HFFc6 (cell line): Measurements from ENCODE around the gene ETFA. TPM values are rescaled to one million over a fixed set of nuclear protein-coding genes. Genes with fewer than 3 reads are reported as not detected.
"Not testable (repeated sequence)": the region's sequence is repeated elsewhere in the genome, so short reads cannot be mapped to it uniquely, and the experiment has no call there.

Experiments
- DNase-seq: peaks from one replicate; pipeline ENCODE4 v3.0.0-alpha.2; 2018
- H3K27ac Mint-ChIP-seq: 2 replicates; pipeline ENCODE4 v1.8.0; 2020; ENCODE audit warnings: mild to moderate bottlenecking, mixed read lengths
- H3K27me3 Mint-ChIP-seq: 2 replicates; pipeline ENCODE4 v1.8.0; 2021; ENCODE audit warnings: mild to moderate bottlenecking, moderate library complexity, mixed read lengths; ENCODE audit not compliant: insufficient read depth
- H3K36me3 Mint-ChIP-seq: 2 replicates; pipeline ENCODE4 v1.8.0; 2021; ENCODE audit warnings: low read depth, mixed read lengths
- H3K4me1 Mint-ChIP-seq: 2 replicates; pipeline ENCODE4 v1.8.0; 2020; ENCODE audit warnings: low read depth, mixed read lengths
- H3K4me3 Mint-ChIP-seq: 2 replicates; pipeline ENCODE4 v1.8.0; 2020; ENCODE audit warnings: mild to moderate bottlenecking, moderate library complexity, mixed read lengths
- H3K9me3 Mint-ChIP-seq: 2 replicates; pipeline ENCODE4 v1.8.0; 2020; ENCODE audit warnings: mild to moderate bottlenecking, mixed read lengths
- total RNA-seq, 6 experiments: library from RNA; stranded (reverse); fragmentation: NEBNext Ultra II Directional; extraction: Animal tissue kit (Norgen Biotek cat#: 25700); gene quantifications; 2 replicates in 1 of 6; 3 replicates in 5 of 6; pipeline ENCODE4 v1.2.3, GENCODE V29; 2021
- TF ChIP-seq, protein P1 (sequence below): fragments of 200-600 bp; sonication (generic); IDR thresholded peaks from 2 replicates; pipeline ENCODE4 v1.5.0; 2021; ENCODE audit warnings: antibody characterized with exemption, mild to moderate bottlenecking

The ETFA gene
- total RNA-seq, 6 experiments from 2014 or later, result 127 to 161 (median 146) TPM

GRCh38 chr15:76324066-76324465 is 12.8 kb upstream of the ETFA start:
- H3K27ac Mint-ChIP-seq, result no peak overlapping the region
- H3K9me3 Mint-ChIP-seq, result no peaks in the 10 kb centered on the region
- H3K4me1 Mint-ChIP-seq, result peaks cover 53% of the 10 kb centered on the region
- TF ChIP-seq, protein P1, sequence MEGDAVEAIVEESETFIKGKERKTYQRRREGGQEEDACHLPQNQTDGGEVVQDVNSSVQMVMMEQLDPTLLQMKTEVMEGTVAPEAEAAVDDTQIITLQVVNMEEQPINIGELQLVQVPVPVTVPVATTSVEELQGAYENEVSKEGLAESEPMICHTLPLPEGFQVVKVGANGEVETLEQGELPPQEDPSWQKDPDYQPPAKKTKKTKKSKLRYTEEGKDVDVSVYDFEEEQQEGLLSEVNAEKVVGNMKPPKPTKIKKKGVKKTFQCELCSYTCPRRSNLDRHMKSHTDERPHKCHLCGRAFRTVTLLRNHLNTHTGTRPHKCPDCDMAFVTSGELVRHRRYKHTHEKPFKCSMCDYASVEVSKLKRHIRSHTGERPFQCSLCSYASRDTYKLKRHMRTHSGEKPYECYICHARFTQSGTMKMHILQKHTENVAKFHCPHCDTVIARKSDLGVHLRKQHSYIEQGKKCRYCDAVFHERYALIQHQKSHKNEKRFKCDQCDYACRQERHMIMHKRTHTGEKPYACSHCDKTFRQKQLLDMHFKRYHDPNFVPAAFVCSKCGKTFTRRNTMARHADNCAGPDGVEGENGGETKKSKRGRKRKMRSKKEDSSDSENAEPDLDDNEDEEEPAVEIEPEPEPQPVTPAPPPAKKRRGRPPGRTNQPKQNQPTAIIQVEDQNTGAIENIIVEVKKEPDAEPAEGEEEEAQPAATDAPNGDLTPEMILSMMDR, result no peak
- no peaks in the 10 kb centered on the region for H3K36me3 Mint-ChIP-seq
- H3K27me3 Mint-ChIP-seq, result peaks cover 23% of the 10 kb centered on the region
- no peak for DNase-seq
- no peak overlapping the region for H3K4me3 Mint-ChIP-seq

DNA sequence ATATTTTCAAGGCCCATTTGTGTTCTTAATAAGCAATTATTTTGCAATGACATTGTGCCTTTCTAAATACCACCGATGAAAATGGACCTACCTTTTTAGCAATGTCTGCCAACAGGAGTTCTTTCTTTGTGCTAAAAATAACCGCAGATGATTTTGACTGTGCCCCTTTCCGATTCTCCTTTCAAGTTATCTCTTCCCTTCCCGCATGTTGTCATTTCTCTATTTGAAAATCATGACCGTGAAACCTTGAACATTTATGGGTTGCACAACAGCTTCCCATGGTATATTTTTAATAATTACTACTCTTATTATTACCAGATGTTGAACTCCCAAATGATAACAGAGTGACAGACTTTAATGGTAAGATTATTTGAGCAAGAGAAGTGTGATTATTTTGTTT is 10.3 kb upstream of the ETFA start:
- peaks cover 17% of the 10 kb centered on the region for H3K27me3 Mint-ChIP-seq
- H3K4me3 Mint-ChIP-seq, result no peak overlapping the region
- DNase-seq, result no peak
- H3K4me1 Mint-ChIP-seq, result peaks cover 31% of the 10 kb centered on the region
- no peaks in the 10 kb centered on the region for H3K36me3 Mint-ChIP-seq
- H3K9me3 Mint-ChIP-seq, result no peaks in the 10 kb centered on the region
- no peak overlapping the region for H3K27ac Mint-ChIP-seq
- TF ChIP-seq, protein P1, result no peak

- no peak for DNase-seq
- peaks cover 17% of the 10 kb centered on the region for H3K27me3 Mint-ChIP-seq
- no peaks in the 10 kb centered on the region for H3K9me3 Mint-ChIP-seq
- no peak overlapping the region for H3K27ac Mint-ChIP-seq
- no peak overlapping the region for H3K4me3 Mint-ChIP-seq
- H3K36me3 Mint-ChIP-seq, result no peaks in the 10 kb centered on the region
- peaks cover 31% of the 10 kb centered on the region for H3K4me1 Mint-ChIP-seq
- TF ChIP-seq, protein P1, result no peak
Measured at GRCh38 chr15:76321171-76321570, 9.9 kb upstream of the ETFA start.

DNA sequence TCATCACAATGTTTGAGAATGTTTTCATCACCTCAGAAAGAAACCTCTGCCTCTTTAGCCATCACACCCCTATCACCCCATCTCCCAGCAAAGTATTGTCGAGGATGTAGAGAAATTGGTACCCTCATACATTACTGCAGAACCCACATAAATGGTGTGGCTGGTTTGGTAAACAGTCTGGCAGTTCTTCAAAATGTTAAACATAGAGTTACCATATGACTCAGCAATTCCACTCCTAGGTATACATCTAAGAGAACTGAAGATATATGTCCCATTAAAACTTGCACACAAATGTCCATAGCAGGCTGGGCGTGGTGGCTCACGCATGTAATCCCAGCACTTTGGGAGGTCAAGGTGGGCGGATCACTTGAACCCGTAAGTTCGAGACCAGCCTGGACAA is 8.7 kb upstream of the ETFA start:
- DNase-seq, result no peak
- Mint-ChIP-seq H3K9me3 (no peaks in the 10 kb centered on the region), H3K27ac (no peak overlapping the region), H3K4me3 (no peak overlapping the region), H3K36me3 (no peaks in the 10 kb centered on the region), H3K27me3 (peaks cover 14% of the 10 kb centered on the region), H3K4me1 (peaks cover 31% of the 10 kb centered on the region)
- TF ChIP-seq, protein P1, result no peak

DNA sequence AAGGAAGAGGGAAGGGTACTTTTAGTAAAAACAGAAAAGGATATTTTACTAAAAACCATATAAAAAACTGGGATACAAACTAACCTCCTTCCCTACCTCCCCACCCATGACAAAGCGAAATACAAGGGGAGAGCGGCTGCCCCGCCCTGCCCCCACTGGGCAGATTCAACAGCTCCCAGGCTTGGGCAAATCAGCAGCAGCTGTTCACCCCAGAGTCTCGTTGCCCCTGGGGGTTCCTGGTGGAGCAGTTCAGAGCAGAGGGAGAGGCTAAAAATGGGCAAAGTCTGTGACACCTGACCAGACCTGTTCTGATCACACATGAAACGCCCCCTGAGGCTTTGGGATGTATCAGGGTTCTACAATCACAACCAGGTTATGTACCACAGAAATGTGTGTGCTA is 2.5 kb upstream of the ETFA start:
- peak overlapping the region; percentile 52 for H3K27ac Mint-ChIP-seq
- H3K9me3 Mint-ChIP-seq, result no peaks in the 10 kb centered on the region
- TF ChIP-seq, protein P1, result no peak

DNA sequence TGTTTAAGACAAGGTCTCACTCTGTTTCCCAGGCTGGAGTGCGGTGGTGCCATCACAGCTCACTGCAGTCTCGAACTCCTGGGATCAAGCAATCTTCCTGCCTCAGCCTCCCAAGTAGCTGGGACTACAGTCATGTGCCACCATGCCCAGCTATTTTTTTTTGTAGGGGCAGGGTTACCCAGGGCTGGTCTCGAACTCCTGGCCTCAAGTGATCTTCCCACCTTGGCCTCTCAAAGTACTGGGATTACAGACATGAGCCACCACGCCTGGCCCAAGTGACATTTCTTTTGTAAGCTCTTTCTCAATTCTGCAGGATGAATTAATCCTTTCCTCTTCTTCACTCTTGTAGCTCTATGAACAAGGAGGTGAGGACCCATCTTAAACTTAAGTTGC is 1.9 kb upstream of the ETFA start:
- Mint-ChIP-seq H3K4me1 (peaks cover 43% of the 10 kb centered on the region), H3K4me3 (peak overlapping the region; percentile 93; the same call in 1 of the 2 replicates), H3K27ac (peak overlapping the region; percentile 52)
- H3K36me3 Mint-ChIP-seq, H3K9me3 Mint-ChIP-seq, DNase-seq, H3K27me3 Mint-ChIP-seq: not testable (repeated sequence)

More for the DNA sequence above, 2.5 kb upstream of the ETFA start:
- Mint-ChIP-seq H3K36me3 (0 out of 2 replicates have a peak, but pooled peaks cover 4% of the 10 kb centered on the region), H3K4me1 (peaks cover 38% of the 10 kb centered on the region), H3K27me3 (no peaks in the 10 kb centered on the region), H3K4me3 (no peak overlapping the region)
- DNase-seq, result no peak
